K562 (cell line): Measurements from ENCODE around the gene SPIB.

Experiments used
- C11orf30 ChIP-seq: fragments of 450-650 bp; IDR thresholded peaks from 2 replicates; pipeline ENCODE4 v1.6.1; 2016; ENCODE audit warnings: low read depth, mild to moderate bottlenecking
- CTBP1 ChIP-seq: fragments of 450-650 bp; IDR thresholded peaks from 2 replicates; pipeline ENCODE4 v1.6.1; 2016; ENCODE audit warnings: borderline replicate concordance
- EZH2 ChIP-seq: IDR thresholded peaks from 2 replicates; pipeline ENCODE4 v1.6.1; 2012; ENCODE audit warnings: low read depth, mild to moderate bottlenecking, inconsistent platforms, low read length, borderline replicate concordance
- HDAC6 ChIP-seq: IDR thresholded peaks from 2 replicates; pipeline ENCODE4 v1.6.1; 2012; ENCODE audit warnings: low read depth, mild to moderate bottlenecking, control low read depth, inconsistent platforms, low read length, moderate library complexity
- HOMEZ ChIP-seq: fragments of 250-450 bp; sonication (Bioruptor Pico); IDR thresholded peaks from 2 replicates; pipeline ENCODE4 v1.4.0; 2020; ENCODE audit warnings: mild to moderate bottlenecking, moderate library complexity
- MCM7 ChIP-seq, 2 experiments: fragments of 450-650 bp; IDR thresholded peaks; 2 replicates each; pipeline ENCODE4 v1.6.1; 2016 to 2018
- SIX5 ChIP-seq, 2 experiments: IDR thresholded peaks; 2 replicates each; pipeline ENCODE4 v1.6.1; 2011; ENCODE audit warnings: low read length in 2 of 2, borderline replicate concordance in 1 of 2, low read depth in 1 of 2, mild to moderate bottlenecking in 1 of 2, moderate library complexity in 1 of 2; ENCODE audit not compliant: insufficient read depth in 1 of 2
- TFAP4 ChIP-seq: sonication (generic); formaldehyde crosslinking; IDR thresholded peaks from 2 replicates; pipeline ENCODE4 v1.8.0; 2022; ENCODE audit warnings: missing genetic modification reagents, mild to moderate bottlenecking, moderate library complexity, borderline replicate concordance
- ZNF121 ChIP-seq: sonication (generic); formaldehyde crosslinking; conservative IDR thresholded peaks from 2 replicates; pipeline ENCODE4 v1.8.0; 2022; ENCODE audit warnings: missing genetic modification reagents
- ZNF274 ChIP-seq: IDR thresholded peaks from 2 replicates; pipeline ENCODE4 v1.6.1; 2011; ENCODE audit warnings: low read depth, mild to moderate bottlenecking, low read length, moderate library complexity, borderline replicate concordance
- ZSCAN29 ChIP-seq: fragments of 450-650 bp; IDR thresholded peaks from 2 replicates; pipeline ENCODE4 v1.6.1; 2017

- TF ChIP-seq TFAP4 (CRISPR knock-in tag) (no peak), SIX5 (IDR thresholded peaks at IDR 0.05; ENCODE audit: borderline replicate concordance in 1 of 2, insufficient read depth in 1 of 2, low read depth in 1 of 2, low read length in 2 of 2) (no peak), C11orf30 (no peak), HDAC6 (no peak), ZSCAN29 (no peak), ZNF121 (CRISPR knock-in tag) (no peak), CTBP1 (no peak), HOMEZ (CRISPR knock-in tag) (no peak), ZNF274 (no peak), MCM7 (IDR thresholded peaks at IDR 0.05) (no peak), EZH2 (no peak)
Measured at GRCh38 chr19:50444059-50444458, 25.3 kb downstream of the SPIB start.
